Activated naive CD4-positive, alpha-beta T cell treated with anti-CD3 and anti-CD28 coated beads, Interleukin-2, amount 10 ng/mL, durations not matched to agents 7 days and 5 days (primary cell): Measurements from ENCODE around the gene ARID1B.

Experiments
- CTCF ChIA-PET: fragments of 350-600 bp; sonication (Branson Sonifier 250); formaldehyde crosslinking; loops from one replicate; lab custom pipeline; 2021; ENCODE audit warnings: antibody characterized with exemption; lab: Charles Lee
- DNase-seq: peaks from one replicate; pipeline ENCODE4 v3.0.0-alpha.2; 2020
- H3K27ac Mint-ChIP-seq: one replicate; pipeline ENCODE4 v1.8.0; 2021; ENCODE audit warnings: mild to moderate bottlenecking, moderate library complexity, mixed read lengths
- H3K27me3 Mint-ChIP-seq: one replicate; pipeline ENCODE4 v1.8.0; 2021; ENCODE audit warnings: mild to moderate bottlenecking, mixed read lengths
- H3K36me3 Mint-ChIP-seq: one replicate; pipeline ENCODE4 v1.8.0; 2021; ENCODE audit warnings: mixed read lengths
- H3K4me1 Mint-ChIP-seq: one replicate; pipeline ENCODE4 v1.8.0; 2021; ENCODE audit warnings: mixed read lengths
- H3K4me3 Mint-ChIP-seq: one replicate; pipeline ENCODE4 v1.8.0; 2021; ENCODE audit warnings: mild to moderate bottlenecking, moderate library complexity, mixed read lengths
- H3K9me3 Mint-ChIP-seq: one replicate; pipeline ENCODE4 v1.8.0; 2021; ENCODE audit warnings: mixed read lengths

ARID1B gene

DNA sequence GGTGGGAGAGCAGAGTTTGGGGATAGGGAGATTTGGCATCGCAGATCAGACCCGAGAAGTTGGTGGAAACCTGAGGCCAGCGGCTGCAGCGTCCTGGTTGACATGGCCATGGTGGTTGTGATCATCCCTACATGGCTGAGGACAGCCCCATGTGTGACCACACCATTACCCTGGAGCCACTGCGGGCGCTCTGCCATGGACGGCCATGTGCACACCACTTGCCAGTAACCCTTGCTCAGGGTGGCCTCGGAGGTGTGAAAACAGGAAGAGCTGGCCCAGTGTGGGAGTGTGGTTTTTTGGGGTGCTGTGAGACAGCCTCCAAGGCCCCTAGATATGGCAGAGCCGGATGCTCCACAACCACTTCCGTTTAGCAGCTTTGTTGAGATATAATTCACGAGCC, 481.7 kb downstream of the ARID1B start:
- no peaks in the 10 kb centered on the region for H3K9me3 Mint-ChIP-seq
- no peaks in the 10 kb centered on the region for H3K36me3 Mint-ChIP-seq
- no peak overlapping the region for H3K4me3 Mint-ChIP-seq
- peak overlapping the region; percentile 35 for H3K27ac Mint-ChIP-seq
- CTCF ChIA-PET = interaction anchor here (0.6 to 1.2 kb wide), 2 partner anchors 23 to 30 kb away, joined by 3 read pairs; no protein-coding TSS in a partner anchor
- peak; percentile 35 for DNase-seq
- H3K4me1 Mint-ChIP-seq = no peaks in the 10 kb centered on the region
- H3K27me3 Mint-ChIP-seq = peaks cover 43% of the 10 kb centered on the region

DNA sequence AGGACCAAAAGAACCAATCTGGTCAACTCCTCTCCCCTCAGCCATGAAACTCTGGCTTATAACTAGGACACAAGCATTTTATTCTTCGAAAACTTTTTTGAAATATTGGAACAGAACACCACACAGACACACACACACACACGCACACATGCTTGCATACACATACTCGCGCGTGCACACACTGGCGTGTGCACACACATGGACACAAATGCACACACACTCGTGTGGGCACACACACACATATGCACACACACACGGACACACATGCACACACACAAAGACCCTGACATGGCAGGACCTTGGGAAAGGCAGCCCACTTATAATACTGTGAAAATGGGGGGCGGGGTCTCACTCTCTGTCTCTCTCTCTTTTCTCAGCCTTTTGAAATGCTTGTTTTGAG, 482.3 kb downstream of the ARID1B start:
- Mint-ChIP-seq H3K4me3 (no peak overlapping the region), H3K27ac (peak overlapping the region; percentile 35), H3K4me1 (no peaks in the 10 kb centered on the region), H3K36me3 (no peaks in the 10 kb centered on the region), H3K9me3 (no peaks in the 10 kb centered on the region), H3K27me3 (peaks cover 43% of the 10 kb centered on the region)
- CTCF ChIA-PET = interaction anchor here (0.6 kb wide), 1 partner anchor 31 kb away, joined by 3 read pairs; no protein-coding TSS in a partner anchor
- no peak for DNase-seq
